Measurements from ENCODE around the gene SPIRE2.

GRCh38 chr16:89787365-89787805, 40.9 kb upstream of the SPIRE2 start:
- TF ChIP-seq REST (IDR thresholded peaks at IDR 0.05; ENCODE audit: insufficient read depth in 1 of 2, low read depth in 2 of 2, low read length in 1 of 2) (no peak), CTCF (IDR thresholded peaks at IDR 0.05) (no peak), TCF7L2 (IDR thresholded peaks at IDR 0.05; ENCODE audit: low read depth, low read length) (no peak)

Measured in Panc1 (cell line).